HG03039 (cell line): ENCODE data around the gene GPX4.

ENCODE experiments used
- ATAC-seq: cut with Tn5 transposase; IDR thresholded peaks from one replicate; pipeline ENCODE4 v1.9.1; 2021; ENCODE audit warnings: mild to moderate bottlenecking, moderate library complexity; ENCODE audit not compliant: unreplicated experiment

GPX4 gene

GRCh38 chr19:1084024-1084868 lies 19.5 kb upstream of the GPX4 start:
- no peak for ATAC-seq

DNA sequence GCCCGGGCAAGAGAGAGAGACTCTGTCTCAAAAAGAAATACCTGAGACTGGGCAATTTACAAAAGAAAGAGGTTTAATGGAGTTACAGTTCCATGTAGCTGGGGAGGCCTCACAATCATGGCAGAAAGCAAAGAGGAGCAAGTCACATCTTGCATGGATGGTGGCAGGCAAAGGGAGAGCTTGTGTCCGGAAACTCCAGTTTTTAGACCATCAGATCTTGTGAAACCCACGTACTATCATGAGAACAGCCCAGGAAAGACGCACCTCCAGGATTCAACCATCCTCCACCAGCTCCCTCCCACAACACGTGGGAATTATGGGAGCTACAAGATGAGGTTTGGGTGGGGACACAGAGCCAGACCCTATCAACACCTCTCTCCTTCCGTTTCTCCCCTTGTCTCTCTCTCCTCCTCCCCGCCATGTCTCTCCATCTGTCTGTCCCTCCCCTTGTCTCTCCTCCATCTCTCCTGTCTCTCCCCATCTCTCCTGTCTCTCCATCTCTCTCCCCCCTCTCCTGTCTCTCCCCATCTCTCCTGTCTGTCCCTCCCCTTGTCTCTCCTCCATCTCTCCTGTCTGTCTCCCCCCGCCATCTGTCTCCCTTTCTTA lies 18.6 kb upstream of the GPX4 start:
- ATAC-seq: no peak

GRCh38 chr19:1085676-1086442 lies 17.9 kb upstream of the GPX4 start:
- ATAC-seq: no peak

DNA sequence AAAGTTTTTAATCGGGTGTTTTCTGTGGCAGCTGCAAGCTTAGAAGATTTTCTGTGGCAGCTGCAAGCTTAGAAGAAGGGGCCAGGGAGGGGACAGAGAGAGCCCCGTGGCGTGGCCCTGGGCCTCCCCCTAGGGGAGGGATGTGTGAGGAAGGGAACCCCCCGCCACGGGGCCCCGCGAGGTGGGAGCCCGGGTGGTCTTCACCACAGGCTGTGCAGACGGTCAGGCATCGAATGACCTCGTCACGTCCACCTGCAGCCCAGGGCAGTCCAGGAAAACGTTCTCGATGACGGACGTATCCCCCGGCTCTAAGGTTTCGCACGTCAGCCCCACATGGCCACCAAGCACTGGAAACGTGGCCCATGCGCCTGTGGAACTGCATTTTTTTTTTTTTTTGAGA lies 17.2 kb upstream of the GPX4 start:
- ATAC-seq: no peak

DNA sequence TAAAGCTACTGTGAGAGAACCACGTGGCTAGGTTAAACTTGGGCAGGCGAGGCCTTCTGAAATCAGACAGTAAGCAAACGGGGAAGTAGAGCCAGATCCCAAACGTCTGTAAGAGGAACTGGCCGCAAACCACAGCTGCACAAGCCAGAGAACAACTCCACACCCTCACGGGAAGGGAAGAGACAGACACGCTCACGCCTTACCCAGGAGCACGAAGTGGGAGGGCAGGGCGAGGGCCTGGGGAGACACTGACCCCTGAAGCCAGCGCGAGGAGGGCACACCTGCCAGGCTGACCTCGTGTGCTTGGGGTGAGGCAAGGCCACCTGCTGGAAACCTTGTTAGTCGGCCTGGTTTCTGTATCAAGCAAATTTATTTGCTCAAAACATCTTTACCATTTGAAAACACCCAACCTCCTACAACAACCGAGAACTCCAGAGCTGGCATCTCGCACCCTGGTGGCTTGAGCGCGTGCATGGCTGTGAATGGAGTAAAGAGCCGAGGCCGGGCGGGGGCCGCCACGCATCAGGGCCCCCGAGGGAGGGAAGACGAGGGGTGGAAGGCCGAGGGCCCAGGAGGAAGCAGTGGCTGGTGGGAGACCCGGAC lies 15.9 kb upstream of the GPX4 start:
- ATAC-seq: no peak

- ATAC-seq: no peak
These were observed 15.3 kb upstream of the GPX4 start for GRCh38 chr19:1088416-1089010.

- ATAC-seq: no peak
These were observed 14.5 kb upstream of the GPX4 start for GRCh38 chr19:1089126-1089771.

GRCh38 chr19:1089891-1090290 lies 13.9 kb upstream of the GPX4 start:
- ATAC-seq: no peak

DNA sequence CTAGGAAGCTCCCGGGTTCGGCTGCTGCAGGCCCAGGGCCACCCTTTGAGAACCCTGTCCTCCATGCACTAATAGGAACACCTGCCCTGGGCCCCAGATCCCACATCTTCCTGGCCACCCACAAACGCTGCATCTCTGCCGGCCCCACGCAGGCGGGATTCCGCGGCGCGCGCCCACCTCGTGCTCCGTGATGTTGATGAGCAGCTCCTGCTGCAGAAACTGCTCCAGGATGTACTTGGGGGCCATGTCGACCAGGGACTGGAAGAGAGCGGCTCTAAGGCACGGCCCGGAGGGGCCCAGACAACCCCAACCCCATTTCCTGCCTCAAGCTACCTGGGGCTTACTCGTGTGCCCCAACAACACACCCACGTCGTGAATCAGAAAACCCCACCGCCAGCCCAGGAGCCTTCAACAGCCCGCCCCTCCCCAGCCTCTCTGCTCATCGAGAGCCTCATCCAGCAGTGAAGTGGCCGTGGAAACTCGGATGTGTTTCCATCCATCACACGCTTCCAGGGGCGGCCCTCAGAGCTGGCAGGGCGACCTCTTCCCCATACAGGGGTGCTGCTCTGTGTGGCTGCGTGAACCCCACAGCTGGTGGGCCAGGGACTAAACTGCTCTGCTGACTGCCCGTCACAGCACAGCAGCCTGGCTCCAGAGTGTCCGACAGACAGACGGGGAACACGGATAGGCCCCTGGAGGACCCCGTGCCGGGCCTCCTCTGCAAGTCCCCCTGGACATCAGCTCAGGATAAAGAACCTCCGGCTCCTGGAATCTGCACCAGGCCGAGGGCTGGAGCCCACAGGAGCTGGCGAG lies 12.9 kb upstream of the GPX4 start:
- no peak for ATAC-seq

- ATAC-seq: no peak
These were observed 12.1 kb upstream of the GPX4 start for GRCh38 chr19:1091544-1092175.

- no peak for ATAC-seq
These were observed 10.5 kb upstream of the GPX4 start for GRCh38 chr19:1093330-1093729.

DNA sequence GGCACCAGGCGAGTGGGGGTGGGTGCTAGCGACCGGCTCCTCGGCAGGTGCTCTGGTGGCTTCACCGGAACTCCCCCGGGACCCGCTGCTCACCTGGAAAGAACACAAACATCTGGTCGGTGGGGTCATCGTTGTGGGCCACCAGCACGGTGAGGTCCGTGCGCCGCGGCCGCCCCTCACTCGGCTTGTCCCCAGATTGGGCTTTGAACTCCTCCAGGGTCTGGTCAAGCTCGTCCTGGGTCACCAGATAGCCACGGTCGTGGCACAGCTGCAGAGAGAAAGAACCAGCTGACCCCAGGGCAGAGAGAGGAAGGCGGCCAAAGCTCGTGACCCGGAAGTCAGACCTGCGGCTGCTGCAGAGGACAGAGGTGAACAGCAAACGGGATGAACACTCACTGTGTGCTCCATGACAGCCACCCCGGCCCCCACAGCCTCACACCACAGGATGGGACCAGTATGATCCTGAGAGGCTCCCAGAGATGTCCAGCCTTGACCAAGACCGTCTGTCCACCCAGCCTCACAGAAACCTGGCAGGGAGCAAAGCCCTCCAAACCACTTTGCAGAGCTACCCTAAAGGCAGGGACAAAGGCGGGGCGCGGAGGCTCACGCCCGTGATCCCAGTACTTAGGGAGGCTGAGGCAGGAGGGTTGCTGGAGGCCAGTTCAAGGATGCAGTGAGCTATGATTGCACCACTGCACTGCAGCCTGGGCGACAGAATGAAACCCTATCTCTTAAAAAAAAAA lies 9.8 kb upstream of the GPX4 start:
- no peak for ATAC-seq

- ATAC-seq: no peak
These were observed 9.2 kb upstream of the GPX4 start for GRCh38 chr19:1094655-1094977.

- ATAC-seq: peak; percentile 63
These were observed 8.7 kb upstream of the GPX4 start, which contains the start of gene POLR2E for GRCh38 chr19:1094978-1095701. Gene POLR2E (minus strand): TSS chr19:1095375. CDS start chr19:1095315, 60 bp downstream.

DNA sequence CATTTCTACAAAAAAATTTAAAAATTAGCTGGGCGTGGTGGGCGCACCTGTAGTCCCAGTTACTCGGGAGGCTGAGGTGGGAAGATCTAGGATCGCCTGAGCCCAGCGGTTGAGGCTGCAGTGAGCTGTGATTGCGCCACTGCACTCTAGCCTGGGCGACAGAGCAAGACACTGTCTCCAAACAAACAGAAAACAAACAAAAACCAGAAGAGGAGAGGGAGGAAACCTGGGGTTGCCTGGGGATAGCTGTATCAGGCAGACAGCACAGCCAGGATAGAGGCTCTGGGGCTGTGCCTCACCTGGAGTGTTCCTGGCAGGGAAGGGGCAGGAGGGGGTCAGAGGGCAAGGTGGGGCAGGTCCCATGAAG lies 6.0 kb upstream of the GPX4 start:
- no peak for ATAC-seq

DNA sequence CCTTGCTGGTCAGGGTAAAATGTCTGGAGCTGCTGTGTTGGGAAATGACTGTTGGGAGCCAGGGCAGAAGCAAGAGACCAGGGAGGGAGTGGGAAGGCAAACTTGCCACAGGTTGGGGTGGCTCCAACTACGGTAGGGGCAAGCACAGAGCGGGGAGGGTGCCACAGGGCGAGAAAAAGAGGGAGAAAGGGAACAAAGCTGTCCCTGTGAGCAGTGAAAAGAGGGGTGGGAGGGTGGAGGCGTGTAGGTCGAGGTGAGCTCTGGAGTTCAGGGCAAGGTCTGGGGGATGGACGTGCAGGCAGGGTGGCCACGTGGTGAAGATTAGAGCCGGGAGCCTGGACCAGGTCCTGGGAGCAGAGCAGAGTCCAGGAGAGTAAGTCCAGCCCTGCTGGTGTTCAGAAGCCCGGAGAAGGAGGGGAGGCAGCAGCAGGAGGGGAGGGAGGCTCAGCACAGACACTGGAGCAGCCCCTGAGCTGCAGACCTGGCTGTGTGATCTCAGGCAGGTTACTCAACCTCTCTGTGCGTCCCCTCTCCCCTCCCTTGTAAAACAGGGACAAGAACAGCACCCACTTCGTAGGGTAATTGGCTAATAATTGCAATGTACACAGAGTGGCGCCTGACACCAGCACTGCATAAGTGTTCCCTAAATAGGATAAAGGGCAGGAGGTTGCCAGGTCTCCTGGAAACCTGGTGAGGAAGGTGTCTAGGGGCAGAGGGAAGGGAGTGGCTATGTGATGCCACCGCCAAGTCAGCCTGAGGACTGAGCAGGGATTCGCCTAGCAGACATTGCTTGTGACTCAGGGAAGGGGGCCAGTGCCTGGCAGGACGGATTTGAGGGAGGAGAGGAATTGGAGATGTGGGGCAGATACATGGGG lies 5.4 kb upstream of the GPX4 start:
- no peak for ATAC-seq

DNA sequence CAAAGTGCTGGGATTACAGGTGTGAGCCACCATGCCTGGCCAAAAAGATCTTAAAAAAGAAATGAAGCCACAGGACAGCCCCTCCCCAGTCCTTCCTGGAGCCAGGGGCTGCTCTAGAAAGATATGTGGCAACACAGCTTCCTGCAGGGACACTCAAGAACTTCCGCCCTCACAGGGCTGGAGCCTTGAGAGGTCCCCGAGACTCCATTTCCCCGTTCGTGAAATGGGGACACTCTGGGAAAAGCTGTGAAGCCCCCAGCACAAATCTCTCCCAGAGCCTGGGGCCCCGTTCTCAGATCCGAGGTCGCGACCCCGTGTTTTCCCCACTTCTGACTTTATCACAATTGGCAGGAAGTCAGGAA lies 2.5 kb upstream of the GPX4 start:
- ATAC-seq: no peak
